ENCODE results near the gene RHOJ. TPM values are rescaled to one million over a fixed set of nuclear protein-coding genes. Genes with fewer than 3 reads are reported as not detected.

The RHOJ gene
- total and polyA plus RNA-seq, 10 of the 15 experiments (the other 5 are each of a cell fraction or from before 2014, with no cell fraction given): not detected

DNA sequence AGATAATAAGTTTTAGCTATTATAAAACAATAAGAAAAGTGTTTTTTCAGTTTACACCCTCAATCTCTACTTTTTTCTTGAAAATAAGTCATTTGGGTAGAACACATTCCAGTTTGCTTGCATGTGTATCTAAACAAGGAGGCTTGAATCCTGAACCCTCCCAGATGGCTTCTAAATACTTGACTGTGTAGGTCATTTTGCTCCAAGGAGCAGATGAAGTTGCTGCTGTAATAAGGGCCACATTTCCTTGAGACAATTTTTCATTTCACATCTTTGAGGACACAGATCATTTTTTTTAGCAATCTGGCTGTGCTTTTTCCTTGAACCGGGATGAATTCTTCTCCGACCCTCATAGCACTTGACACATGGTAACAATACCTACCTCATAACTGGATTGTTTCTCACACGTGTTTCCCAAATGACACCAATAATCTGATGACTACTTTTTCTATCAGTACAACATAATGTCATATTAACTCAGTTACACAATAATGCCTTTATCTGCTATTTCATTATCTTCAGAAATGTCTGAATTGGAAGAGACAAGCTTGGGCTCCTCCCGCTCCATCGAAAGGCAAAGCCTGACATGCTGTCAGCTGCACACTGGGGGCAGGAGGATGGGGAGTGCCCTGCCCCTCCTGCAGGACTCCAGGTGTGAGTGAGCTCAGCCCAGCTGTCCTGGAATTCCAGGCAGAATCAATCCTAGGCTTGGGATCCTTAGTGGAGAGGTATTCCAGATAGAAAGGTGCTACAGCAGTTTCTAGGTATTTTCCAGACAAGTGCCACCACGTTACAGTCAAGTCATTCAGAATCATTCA is 83.6 kb downstream of the RHOJ start:
- WGBS (ENCODE audit: insufficient coverage, insufficient replicate concordance, low lambda C conversion rate, missing lambda C conversion rate): 89% methylated on average over 6 of the region's 6 CpGs
- ChIA-PET RAD21 (ENCODE audit: unreplicated experiment) (interaction anchor here (1.0 kb wide), 1 partner anchor 7 kb away, joined by 4 read pairs; no protein-coding TSS in a partner anchor), CTCF (no interaction called here), POLR2A (interaction anchor here (0.6 kb wide), 1 partner anchor 1953 kb away, joined by 3 read pairs; no protein-coding TSS in a partner anchor), SMC1A (ENCODE audit: uncharacterized antibody, unreplicated experiment) (no interaction called here)
- Histone ChIP-seq H3K27ac (ENCODE audit: control insufficient read depth, insufficient read depth) (no peak overlapping the region), H3K4me2 (ENCODE audit: control insufficient read depth, insufficient read depth) (no peak overlapping the region), H3K4me3 (no peak overlapping the region), H3K27me3 (replicated peaks in 1 of 2; ENCODE audit: control insufficient read depth in 2 of 2, insufficient read depth in 2 of 2, low read length in 1 of 2) (no peaks in the 10 kb centered on the region), H2AFZ (ENCODE audit: control insufficient read depth, low read depth, low read length) (no peak overlapping the region), H3K4me1 (ENCODE audit: control insufficient read depth, insufficient read depth, low read length) (peaks cover 13% of the 10 kb centered on the region), H3K79me2 (ENCODE audit: control insufficient read depth, insufficient read depth, low read length) (no peaks in the 10 kb centered on the region), H4K20me1 (ENCODE audit: control insufficient read depth, insufficient read depth) (no peaks in the 10 kb centered on the region), H3K9me3 (replicated peaks; ENCODE audit: control insufficient read depth, insufficient read depth, low read length) (no peaks in the 10 kb centered on the region), H3K36me3 (ENCODE audit: control insufficient read depth in 2 of 2, insufficient read depth in 2 of 2, low read length in 1 of 2) (no peaks in the 10 kb centered on the region), H3K9ac (ENCODE audit: control insufficient read depth, insufficient read depth, low read length) (no peak overlapping the region)
- intact Hi-C loops (cut with micrococcal nuclease; ENCODE audit: unreplicated experiment): no loop called here
- no peak for ATAC-seq
- no peak for DNase-seq (ENCODE audit: low read depth, low spot score)
- BruUV-seq (replicated peaks): no TSS peak
- in situ Hi-C loops (cut with MboI): no loop called here
- FAIRE-seq: no peak
- no peak for TF ChIP-seq JUNB (IDR thresholded peaks at IDR 0.05)
- TF ChIP-seq HDGF (IDR thresholded peaks at IDR 0.05): no peak
- no peak for TF ChIP-seq MYB (IDR thresholded peaks at IDR 0.05; ENCODE audit: borderline replicate concordance, low read depth, low read length)
- TF ChIP-seq PAX5 (IDR thresholded peaks at IDR 0.05; ENCODE audit: borderline replicate concordance, low read depth, low read length): no peak
- TF ChIP-seq, protein P1, sequence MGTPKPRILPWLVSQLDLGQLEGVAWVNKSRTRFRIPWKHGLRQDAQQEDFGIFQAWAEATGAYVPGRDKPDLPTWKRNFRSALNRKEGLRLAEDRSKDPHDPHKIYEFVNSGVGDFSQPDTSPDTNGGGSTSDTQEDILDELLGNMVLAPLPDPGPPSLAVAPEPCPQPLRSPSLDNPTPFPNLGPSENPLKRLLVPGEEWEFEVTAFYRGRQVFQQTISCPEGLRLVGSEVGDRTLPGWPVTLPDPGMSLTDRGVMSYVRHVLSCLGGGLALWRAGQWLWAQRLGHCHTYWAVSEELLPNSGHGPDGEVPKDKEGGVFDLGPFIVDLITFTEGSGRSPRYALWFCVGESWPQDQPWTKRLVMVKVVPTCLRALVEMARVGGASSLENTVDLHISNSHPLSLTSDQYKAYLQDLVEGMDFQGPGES (IDR thresholded peaks at IDR 0.05): no peak
- TF ChIP-seq, protein P2, sequence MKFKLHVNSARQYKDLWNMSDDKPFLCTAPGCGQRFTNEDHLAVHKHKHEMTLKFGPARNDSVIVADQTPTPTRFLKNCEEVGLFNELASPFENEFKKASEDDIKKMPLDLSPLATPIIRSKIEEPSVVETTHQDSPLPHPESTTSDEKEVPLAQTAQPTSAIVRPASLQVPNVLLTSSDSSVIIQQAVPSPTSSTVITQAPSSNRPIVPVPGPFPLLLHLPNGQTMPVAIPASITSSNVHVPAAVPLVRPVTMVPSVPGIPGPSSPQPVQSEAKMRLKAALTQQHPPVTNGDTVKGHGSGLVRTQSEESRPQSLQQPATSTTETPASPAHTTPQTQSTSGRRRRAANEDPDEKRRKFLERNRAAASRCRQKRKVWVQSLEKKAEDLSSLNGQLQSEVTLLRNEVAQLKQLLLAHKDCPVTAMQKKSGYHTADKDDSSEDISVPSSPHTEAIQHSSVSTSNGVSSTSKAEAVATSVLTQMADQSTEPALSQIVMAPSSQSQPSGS (IDR thresholded peaks at IDR 0.05; ENCODE audit: low read length): no peak
- no peak for TF ChIP-seq NFYB (IDR thresholded peaks at IDR 0.05; ENCODE audit: insufficient read depth, low read depth, low read length)
- no peak for TF ChIP-seq NRF1 (conservative IDR thresholded peaks at IDR 0.05; ENCODE audit: low read depth, low read length)
- TF ChIP-seq, protein P3, sequence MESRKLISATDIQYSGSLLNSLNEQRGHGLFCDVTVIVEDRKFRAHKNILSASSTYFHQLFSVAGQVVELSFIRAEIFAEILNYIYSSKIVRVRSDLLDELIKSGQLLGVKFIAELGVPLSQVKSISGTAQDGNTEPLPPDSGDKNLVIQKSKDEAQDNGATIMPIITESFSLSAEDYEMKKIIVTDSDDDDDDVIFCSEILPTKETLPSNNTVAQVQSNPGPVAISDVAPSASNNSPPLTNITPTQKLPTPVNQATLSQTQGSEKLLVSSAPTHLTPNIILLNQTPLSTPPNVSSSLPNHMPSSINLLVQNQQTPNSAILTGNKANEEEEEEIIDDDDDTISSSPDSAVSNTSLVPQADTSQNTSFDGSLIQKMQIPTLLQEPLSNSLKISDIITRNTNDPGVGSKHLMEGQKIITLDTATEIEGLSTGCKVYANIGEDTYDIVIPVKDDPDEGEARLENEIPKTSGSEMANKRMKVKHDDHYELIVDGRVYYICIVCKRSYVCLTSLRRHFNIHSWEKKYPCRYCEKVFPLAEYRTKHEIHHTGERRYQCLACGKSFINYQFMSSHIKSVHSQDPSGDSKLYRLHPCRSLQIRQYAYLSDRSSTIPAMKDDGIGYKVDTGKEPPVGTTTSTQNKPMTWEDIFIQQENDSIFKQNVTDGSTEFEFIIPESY (IDR thresholded peaks at IDR 0.05): no peak
- TF ChIP-seq ASH2L (IDR thresholded peaks at IDR 0.05; ENCODE audit: borderline replicate concordance, low read depth): no peak
- TF ChIP-seq SMAD5 (IDR thresholded peaks at IDR 0.05; ENCODE audit: low read depth): no peak
- TF ChIP-seq GABPA (IDR thresholded peaks at IDR 0.05; ENCODE audit: low read depth): no peak
- TF ChIP-seq, protein P4, sequence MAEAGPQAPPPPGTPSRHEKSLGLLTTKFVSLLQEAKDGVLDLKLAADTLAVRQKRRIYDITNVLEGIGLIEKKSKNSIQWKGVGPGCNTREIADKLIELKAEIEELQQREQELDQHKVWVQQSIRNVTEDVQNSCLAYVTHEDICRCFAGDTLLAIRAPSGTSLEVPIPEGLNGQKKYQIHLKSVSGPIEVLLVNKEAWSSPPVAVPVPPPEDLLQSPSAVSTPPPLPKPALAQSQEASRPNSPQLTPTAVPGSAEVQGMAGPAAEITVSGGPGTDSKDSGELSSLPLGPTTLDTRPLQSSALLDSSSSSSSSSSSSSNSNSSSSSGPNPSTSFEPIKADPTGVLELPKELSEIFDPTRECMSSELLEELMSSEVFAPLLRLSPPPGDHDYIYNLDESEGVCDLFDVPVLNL (IDR thresholded peaks at IDR 0.05; ENCODE audit: low read depth, low read length): no peak
